DMS153 (cell line): Measurements from ENCODE around the gene SMARCA2.
A peak's percentile ranks its signal among the peaks of the same experiment; 100 is the strongest.
"Not testable (repeated sequence)": the region's sequence is repeated elsewhere in the genome, so short reads cannot be mapped to it uniquely, and the experiment has no call there.

Experiments
- DNase-seq: peaks from one replicate; lab custom pipeline; 2025; lab: John Stamatoyannopoulos, UW

SMARCA2 gene

GRCh38 chr9:2144619-2145018, 129.5 kb downstream of the SMARCA2 start:
- no peak for DNase-seq

- DNase-seq, result no peak
These were observed 130.6 kb downstream of the SMARCA2 start for GRCh38 chr9:2145746-2146145.

GRCh38 chr9:2146700-2147099, 131.6 kb downstream of the SMARCA2 start:
- DNase-seq, result not testable (repeated sequence)

- no peak for DNase-seq
These were observed 135.2 kb downstream of the SMARCA2 start for GRCh38 chr9:2150338-2150737.

GRCh38 chr9:2151171-2151570, 136.0 kb downstream of the SMARCA2 start:
- DNase-seq, result no peak

GRCh38 chr9:2152966-2153629, 138.0 kb downstream of the SMARCA2 start:
- DNase-seq, result no peak

- DNase-seq, result no peak
These were observed 138.6 kb downstream of the SMARCA2 start for GRCh38 chr9:2153630-2154217.

- DNase-seq, result no peak
These were observed 139.6 kb downstream of the SMARCA2 start for GRCh38 chr9:2154731-2155130.

- DNase-seq, result no peak
These were observed 140.8 kb downstream of the SMARCA2 start for GRCh38 chr9:2155966-2156365.

GRCh38 chr9:2157277-2158110, 142.3 kb downstream of the SMARCA2 start:
- DNase-seq, result peak; percentile 39

- peak; percentile 45 for DNase-seq
These were observed 143.0 kb downstream of the SMARCA2 start for GRCh38 chr9:2158111-2158610.

- DNase-seq, result no peak
These were observed 143.8 kb downstream of the SMARCA2 start for GRCh38 chr9:2158766-2159430.

- no peak for DNase-seq
These were observed 144.6 kb downstream of the SMARCA2 start for GRCh38 chr9:2159521-2160454.

- DNase-seq, result no peak
These were observed 146.5 kb downstream of the SMARCA2 start for GRCh38 chr9:2161661-2162060.

GRCh38 chr9:2163231-2163885, 148.2 kb downstream of the SMARCA2 start:
- no peak for DNase-seq

- no peak for DNase-seq
These were observed 149.1 kb downstream of the SMARCA2 start for GRCh38 chr9:2164268-2164667.

- no peak for DNase-seq
These were observed 151.1 kb downstream of the SMARCA2 start for GRCh38 chr9:2166203-2166602.

GRCh38 chr9:2169035-2169434, 153.9 kb downstream of the SMARCA2 start:
- no peak for DNase-seq

- no peak for DNase-seq
These were observed 155.6 kb downstream of the SMARCA2 start for GRCh38 chr9:2170722-2171121.

GRCh38 chr9:2173170-2173569, 158.0 kb downstream of the SMARCA2 start:
- no peak for DNase-seq

GRCh38 chr9:2173861-2174260, 158.7 kb downstream of the SMARCA2 start:
- no peak for DNase-seq
